Right kidney (tissue), 1 donor: ENCODE results near the gene PRDM11.

ENCODE experiments used
- DNase-seq: peaks from one replicate; pipeline ENCODE4 v3.0.0-alpha.2; 2016

The PRDM11 gene

GRCh38 chr11:45174963-45175362, 28.5 kb downstream of the PRDM11 start:
- DNase-seq: no peak

GRCh38 chr11:45176996-45177395, 30.6 kb downstream of the PRDM11 start:
- DNase-seq: no peak

- DNase-seq: no peak
These were observed 31.8 kb downstream of the PRDM11 start for GRCh38 chr11:45178223-45178622.

- no peak for DNase-seq
These were observed 32.6 kb downstream of the PRDM11 start for GRCh38 chr11:45178890-45179671.

GRCh38 chr11:45179686-45180178, 33.3 kb downstream of the PRDM11 start:
- DNase-seq: no peak

- peak; percentile 82 for DNase-seq
These were observed 33.9 kb downstream of the PRDM11 start for GRCh38 chr11:45180179-45180847.

- no peak for DNase-seq
These were observed 34.4 kb downstream of the PRDM11 start for GRCh38 chr11:45180848-45181192.

- peak; percentile 83 for DNase-seq
These were observed 34.9 kb downstream of the PRDM11 start for GRCh38 chr11:45181193-45181888.

- no peak for DNase-seq
These were observed 35.6 kb downstream of the PRDM11 start for GRCh38 chr11:45181889-45182550.

- no peak for DNase-seq
These were observed 36.5 kb downstream of the PRDM11 start for GRCh38 chr11:45182902-45183301.

GRCh38 chr11:45184640-45185039, 38.2 kb downstream of the PRDM11 start:
- no peak for DNase-seq

GRCh38 chr11:45185228-45185729, 38.8 kb downstream of the PRDM11 start:
- no peak for DNase-seq

- DNase-seq: no peak
These were observed 40.9 kb downstream of the PRDM11 start for GRCh38 chr11:45187375-45187774.

GRCh38 chr11:45188127-45188526, 41.7 kb downstream of the PRDM11 start:
- DNase-seq: no peak

- no peak for DNase-seq
These were observed 42.8 kb downstream of the PRDM11 start for GRCh38 chr11:45189230-45189629.

GRCh38 chr11:45193695-45194094, 47.3 kb downstream of the PRDM11 start:
- no peak for DNase-seq

- DNase-seq: no peak
These were observed 58.3 kb downstream of the PRDM11 start for GRCh38 chr11:45204761-45205160.

GRCh38 chr11:45205978-45206377, 59.5 kb downstream of the PRDM11 start:
- DNase-seq: no peak

- no peak for DNase-seq
These were observed 61.7 kb downstream of the PRDM11 start for GRCh38 chr11:45208135-45208534.

- DNase-seq: no peak
These were observed 62.8 kb downstream of the PRDM11 start for GRCh38 chr11:45209000-45209879.
